ENCODE measurements around the gene CISH. TPM values are rescaled to one million over a fixed set of nuclear protein-coding genes. Genes with fewer than 3 reads are reported as not detected.

CISH gene
- total RNA-seq, 3 donors from 2014 or later (not counting 1 experiment from before 2014, with no cell fraction given), result 2.4 to 23.6 (median 11.3) TPM

DNA sequence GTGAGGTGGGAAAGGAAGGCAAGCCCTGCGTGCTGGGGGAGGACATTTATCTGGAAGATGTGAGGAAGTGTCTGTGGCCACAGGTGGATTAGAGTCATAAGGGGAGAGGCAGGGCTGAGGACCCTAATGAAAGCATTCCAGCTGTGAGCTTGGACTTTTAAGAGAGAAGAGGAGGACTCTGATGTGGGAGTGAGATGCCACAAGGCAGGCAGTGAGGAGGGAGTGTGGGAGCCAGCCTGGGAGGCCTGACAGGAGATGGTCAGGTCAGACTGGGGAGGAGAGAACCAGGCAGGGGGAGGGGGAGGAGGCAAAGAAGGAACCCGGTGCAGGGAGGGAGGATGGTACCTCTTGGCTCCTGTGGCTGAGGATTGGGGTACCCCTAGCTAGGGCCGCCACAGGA lies 26.4 kb upstream of the CISH start:
- Histone ChIP-seq H3K36me3 (ENCODE audit: control insufficient read depth, insufficient read depth, low read length) (peaks cover 34% of the 10 kb centered on the region), H3K9me3 (ENCODE audit: control insufficient read depth, insufficient read depth, low read length) (no peaks in the 10 kb centered on the region), H3K27ac (ENCODE audit: low read length) (no peak overlapping the region), H3K4me1 (ENCODE audit: control insufficient read depth, insufficient read depth, low read length) (peaks cover 55% of the 10 kb centered on the region), H3K27me3 (ENCODE audit: control insufficient read depth, insufficient read depth, low read length) (no peaks in the 10 kb centered on the region), H3K4me3 (ENCODE audit: low read length) (no peak overlapping the region)
- DNase-seq (no peak), ATAC-seq (no peak)
- TF ChIP-seq CTCF (IDR thresholded peaks at IDR 0.05), result no peak
- intact Hi-C loops (cut with micrococcal nuclease), result no loop called here
- Mint-ChIP-seq H3K4me3 (no peak overlapping the region), H3K36me3 (no peaks in the 10 kb centered on the region), H3K27me3 (ENCODE audit: low read depth in 2 of 2) (no peaks in the 10 kb centered on the region), H3K4me1 (peaks cover 37 to 56% of the 10 kb centered on the region in 2 donors), H3K9me3 (no peaks in the 10 kb centered on the region), H3K27ac (peak overlapping the region; percentile 16 to 72)
- WGBS (ENCODE audit: insufficient coverage), result 47% methylated on average over 3 of the region's 3 CpGs

DNA sequence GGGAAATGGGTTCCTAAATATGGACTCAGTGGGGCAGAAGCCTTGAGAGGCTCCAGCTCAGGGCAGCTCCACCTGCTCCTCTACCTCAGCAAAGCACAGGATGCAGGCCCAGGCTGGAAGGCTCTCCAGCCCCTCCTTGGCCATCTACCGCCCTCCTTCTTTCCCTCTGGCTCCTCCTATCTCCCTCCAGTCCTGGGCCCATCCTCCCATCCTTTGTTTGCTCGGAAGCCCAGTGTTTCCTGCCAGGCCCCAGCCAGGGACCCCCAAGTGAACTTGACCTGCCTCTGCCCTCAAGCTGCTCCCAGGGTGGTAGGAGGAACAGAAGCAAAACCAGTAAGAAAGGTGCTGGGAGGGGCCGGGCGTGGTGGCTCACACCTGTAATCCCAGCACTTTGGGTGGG lies 25.4 kb upstream of the CISH start:
- no peaks in the 10 kb centered on the region for H3K27me3 ChIP-seq (ENCODE audit: control insufficient read depth, insufficient read depth, low read length)
- no peaks in the 10 kb centered on the region for H3K9me3 ChIP-seq (ENCODE audit: control insufficient read depth, insufficient read depth, low read length)
- H3K36me3 Mint-ChIP-seq, result no peaks in the 10 kb centered on the region
- 93% methylated on average over 4 of the region's 4 CpGs for WGBS (ENCODE audit: insufficient coverage)
- no peaks in the 10 kb centered on the region for H3K27me3 Mint-ChIP-seq (ENCODE audit: low read depth in 2 of 2)
- peaks cover 46 to 65% of the 10 kb centered on the region in 2 donors for H3K4me1 Mint-ChIP-seq
- H3K9me3 Mint-ChIP-seq, result no peaks in the 10 kb centered on the region
- DNase-seq (no peak), ATAC-seq (no peak)
- peak overlapping the region; percentile 30 to 72 for H3K27ac Mint-ChIP-seq
- intact Hi-C loops (cut with micrococcal nuclease), result no loop called here
- no peak overlapping the region for H3K27ac ChIP-seq (ENCODE audit: low read length)
- H3K4me3 ChIP-seq (ENCODE audit: low read length), result no peak overlapping the region
- peaks cover 30% of the 10 kb centered on the region for H3K36me3 ChIP-seq (ENCODE audit: control insufficient read depth, insufficient read depth, low read length)
- H3K4me3 Mint-ChIP-seq, result no peak overlapping the region
- H3K4me1 ChIP-seq (ENCODE audit: control insufficient read depth, insufficient read depth, low read length), result peaks cover 63% of the 10 kb centered on the region
- no peak for TF ChIP-seq CTCF (IDR thresholded peaks at IDR 0.05)

GRCh38 chr3:50635066-50635465 lies 23.5 kb upstream of the CISH start:
- Mint-ChIP-seq H3K4me1 (peaks cover 66 to 84% of the 10 kb centered on the region in 2 donors), H3K27me3 (ENCODE audit: low read depth in 2 of 2) (no peaks in the 10 kb centered on the region), H3K9me3 (no peaks in the 10 kb centered on the region), H3K27ac (peak overlapping the region in 1 of 2 donors; percentile 50), H3K4me3 (no peak overlapping the region), H3K36me3 (no peaks in the 10 kb centered on the region)
- Histone ChIP-seq H3K27me3 (ENCODE audit: control insufficient read depth, insufficient read depth, low read length) (no peaks in the 10 kb centered on the region), H3K27ac (ENCODE audit: low read length) (no peak overlapping the region), H3K36me3 (ENCODE audit: control insufficient read depth, insufficient read depth, low read length) (peaks cover 12% of the 10 kb centered on the region), H3K4me1 (ENCODE audit: control insufficient read depth, insufficient read depth, low read length) (peaks cover 82% of the 10 kb centered on the region), H3K9me3 (ENCODE audit: control insufficient read depth, insufficient read depth, low read length) (no peaks in the 10 kb centered on the region), H3K4me3 (ENCODE audit: low read length) (no peak overlapping the region)
- no peak for DNase-seq
- no peak for TF ChIP-seq CTCF (IDR thresholded peaks at IDR 0.05)
- no peak for ATAC-seq
- intact Hi-C loops (cut with micrococcal nuclease), result no loop called here

GRCh38 chr3:50633230-50633790 lies 21.7 kb upstream of the CISH start:
- TF ChIP-seq CTCF (IDR thresholded peaks at IDR 0.05), result no peak
- Histone ChIP-seq H3K4me3 (ENCODE audit: low read length) (no peak overlapping the region), H3K4me1 (ENCODE audit: control insufficient read depth, insufficient read depth, low read length) (peaks cover 96% of the 10 kb centered on the region), H3K27me3 (ENCODE audit: control insufficient read depth, insufficient read depth, low read length) (no peaks in the 10 kb centered on the region), H3K9me3 (ENCODE audit: control insufficient read depth, insufficient read depth, low read length) (no peaks in the 10 kb centered on the region), H3K36me3 (ENCODE audit: control insufficient read depth, insufficient read depth, low read length) (peaks cover 2% of the 10 kb centered on the region), H3K27ac (ENCODE audit: low read length) (peak overlapping the region; percentile 12)
- intact Hi-C loops (cut with micrococcal nuclease), result no loop called here
- H3K36me3 Mint-ChIP-seq, result no peaks in the 10 kb centered on the region
- H3K27me3 Mint-ChIP-seq (ENCODE audit: low read depth in 2 of 2), result no peaks in the 10 kb centered on the region
- DNase-seq, result no peak
- H3K9me3 Mint-ChIP-seq, result no peaks in the 10 kb centered on the region
- H3K4me3 Mint-ChIP-seq, result no peak overlapping the region
- 68% methylated on average over 5 of the region's 5 CpGs for WGBS (ENCODE audit: insufficient coverage)
- peaks cover 73 to 91% of the 10 kb centered on the region in 2 donors for H3K4me1 Mint-ChIP-seq
- H3K27ac Mint-ChIP-seq, result peak overlapping the region; percentile 87 to 88
- ATAC-seq, result no peak

Measured in natural killer cell (primary cell).